Mammary epithelial cell (primary cell): ENCODE data around the gene OR10G2.

Experiments
- EZH2 ChIP-seq: IDR thresholded peaks from 2 replicates; pipeline ENCODE4 v1.6.1; 2012; ENCODE audit warnings: low read length, inconsistent platforms, borderline replicate concordance
- TF ChIP-seq, protein P1 (sequence below), 2 donors: IDR thresholded peaks in 1 of 2; conservative IDR thresholded peaks in 1 of 2; 2 replicates each; pipeline ENCODE4 v1.5.1; 2011 to 2012; ENCODE audit warnings: inconsistent platforms in 2 of 2, low read length in 2 of 2, mild to moderate bottlenecking in 2 of 2, control low read depth in 1 of 2, low read depth in 1 of 2; ENCODE audit not compliant: insufficient read depth in 1 of 2; ENCODE audit errors: extremely low read depth in 1 of 2

DNA sequence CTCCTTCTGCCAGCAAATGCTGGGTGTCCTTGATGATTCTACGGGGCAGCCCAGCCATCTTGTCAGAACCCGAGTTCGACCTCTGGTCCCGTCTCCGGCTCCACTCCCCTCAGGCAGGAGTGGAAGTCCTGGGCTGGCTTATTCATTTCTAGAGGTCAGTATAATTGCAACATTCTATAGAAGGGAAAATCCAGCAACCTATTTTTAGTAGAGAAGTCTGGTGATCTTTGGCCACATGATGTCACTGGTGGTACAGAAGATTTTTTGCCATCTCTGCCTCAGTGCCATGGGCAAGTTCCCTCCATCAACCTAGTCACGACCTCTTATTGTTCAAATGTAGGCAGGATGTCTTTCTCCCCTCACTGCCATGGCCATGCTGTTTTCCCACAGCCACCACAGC, 22.4 kb downstream of the OR10G2 start:
- TF ChIP-seq, protein P1, sequence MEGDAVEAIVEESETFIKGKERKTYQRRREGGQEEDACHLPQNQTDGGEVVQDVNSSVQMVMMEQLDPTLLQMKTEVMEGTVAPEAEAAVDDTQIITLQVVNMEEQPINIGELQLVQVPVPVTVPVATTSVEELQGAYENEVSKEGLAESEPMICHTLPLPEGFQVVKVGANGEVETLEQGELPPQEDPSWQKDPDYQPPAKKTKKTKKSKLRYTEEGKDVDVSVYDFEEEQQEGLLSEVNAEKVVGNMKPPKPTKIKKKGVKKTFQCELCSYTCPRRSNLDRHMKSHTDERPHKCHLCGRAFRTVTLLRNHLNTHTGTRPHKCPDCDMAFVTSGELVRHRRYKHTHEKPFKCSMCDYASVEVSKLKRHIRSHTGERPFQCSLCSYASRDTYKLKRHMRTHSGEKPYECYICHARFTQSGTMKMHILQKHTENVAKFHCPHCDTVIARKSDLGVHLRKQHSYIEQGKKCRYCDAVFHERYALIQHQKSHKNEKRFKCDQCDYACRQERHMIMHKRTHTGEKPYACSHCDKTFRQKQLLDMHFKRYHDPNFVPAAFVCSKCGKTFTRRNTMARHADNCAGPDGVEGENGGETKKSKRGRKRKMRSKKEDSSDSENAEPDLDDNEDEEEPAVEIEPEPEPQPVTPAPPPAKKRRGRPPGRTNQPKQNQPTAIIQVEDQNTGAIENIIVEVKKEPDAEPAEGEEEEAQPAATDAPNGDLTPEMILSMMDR (conservative IDR thresholded peaks at IDR 0.05 in 1 of 2, IDR thresholded peaks at IDR 0.05 in 1 of 2; ENCODE audit: extremely low read depth in 1 of 2, insufficient read depth in 1 of 2, low read depth in 1 of 2, low read length in 2 of 2): no peak
- TF ChIP-seq EZH2: no peak
